ENCODE measurements around the gene RNF34.

RNF34 gene

DNA sequence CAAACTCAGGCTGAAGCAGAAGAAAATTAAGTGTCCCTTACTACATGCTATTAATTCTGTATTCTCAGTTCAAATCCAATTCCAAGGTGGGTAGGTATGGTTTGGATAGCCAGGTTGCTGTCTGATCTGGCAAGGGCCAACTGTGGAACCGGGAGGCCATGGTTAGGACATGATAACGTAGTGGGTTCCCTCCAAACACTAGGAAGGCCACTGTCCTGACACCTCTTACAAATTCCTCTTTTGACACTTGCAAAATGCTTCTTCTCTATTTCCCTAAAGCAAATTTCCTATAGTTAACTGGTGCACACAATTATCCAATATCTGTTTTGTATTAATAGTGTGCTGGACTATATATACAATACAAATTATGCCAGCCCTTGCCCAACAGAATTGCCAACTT lies 70.8 kb downstream of the RNF34 start:
- no peak overlapping the region for H3K4me3 ChIP-seq (replicated peaks in 1 of 2; ENCODE audit: low read depth in 2 of 2, low read length in 2 of 2)
- TF ChIP-seq, protein P1, sequence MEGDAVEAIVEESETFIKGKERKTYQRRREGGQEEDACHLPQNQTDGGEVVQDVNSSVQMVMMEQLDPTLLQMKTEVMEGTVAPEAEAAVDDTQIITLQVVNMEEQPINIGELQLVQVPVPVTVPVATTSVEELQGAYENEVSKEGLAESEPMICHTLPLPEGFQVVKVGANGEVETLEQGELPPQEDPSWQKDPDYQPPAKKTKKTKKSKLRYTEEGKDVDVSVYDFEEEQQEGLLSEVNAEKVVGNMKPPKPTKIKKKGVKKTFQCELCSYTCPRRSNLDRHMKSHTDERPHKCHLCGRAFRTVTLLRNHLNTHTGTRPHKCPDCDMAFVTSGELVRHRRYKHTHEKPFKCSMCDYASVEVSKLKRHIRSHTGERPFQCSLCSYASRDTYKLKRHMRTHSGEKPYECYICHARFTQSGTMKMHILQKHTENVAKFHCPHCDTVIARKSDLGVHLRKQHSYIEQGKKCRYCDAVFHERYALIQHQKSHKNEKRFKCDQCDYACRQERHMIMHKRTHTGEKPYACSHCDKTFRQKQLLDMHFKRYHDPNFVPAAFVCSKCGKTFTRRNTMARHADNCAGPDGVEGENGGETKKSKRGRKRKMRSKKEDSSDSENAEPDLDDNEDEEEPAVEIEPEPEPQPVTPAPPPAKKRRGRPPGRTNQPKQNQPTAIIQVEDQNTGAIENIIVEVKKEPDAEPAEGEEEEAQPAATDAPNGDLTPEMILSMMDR (IDR thresholded peaks at IDR 0.05; ENCODE audit: low read depth, low read length) = no peak
- DNase-seq (ENCODE audit: low read depth in 2 of 2) = no peak

DNA sequence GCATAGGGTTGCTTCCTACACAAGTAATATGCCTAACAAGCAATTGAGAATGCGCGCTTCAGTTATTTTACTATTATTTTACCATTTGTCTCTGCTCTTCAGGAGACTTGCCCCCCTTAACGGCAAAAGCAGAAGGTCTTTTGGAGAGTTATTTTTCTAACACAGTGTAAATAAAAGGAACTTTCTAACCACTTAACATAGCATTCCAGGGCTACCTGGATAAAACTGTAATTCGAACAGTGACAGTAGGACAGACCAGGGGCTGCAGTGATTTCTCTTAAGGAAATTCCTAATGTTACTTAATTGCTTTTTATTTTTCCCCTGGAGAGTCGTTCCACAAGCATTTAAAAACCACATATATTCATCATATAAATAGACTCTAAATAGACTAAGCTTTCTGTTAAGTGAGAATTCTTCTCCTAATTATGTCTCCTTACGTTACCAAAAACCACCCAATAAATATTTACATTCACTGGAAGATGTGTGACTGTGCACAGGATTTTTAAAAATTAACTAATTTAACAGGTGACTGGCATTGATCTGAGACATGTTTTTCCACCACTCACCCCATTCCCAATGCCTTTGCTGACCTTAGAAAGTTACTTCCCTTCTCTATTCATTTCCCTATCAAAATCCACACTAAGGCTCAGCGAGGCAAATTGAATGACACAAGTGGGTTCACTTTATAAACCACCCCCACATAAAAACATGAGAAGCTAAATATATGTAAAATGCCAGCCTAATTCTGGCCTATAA lies 72.4 kb downstream of the RNF34 start:
- TF ChIP-seq, protein P1 (IDR thresholded peaks at IDR 0.05; ENCODE audit: low read depth, low read length) = no peak
- DNase-seq (ENCODE audit: low read depth in 2 of 2) = no peak
- no peak overlapping the region for H3K4me3 ChIP-seq (replicated peaks in 1 of 2; ENCODE audit: low read depth in 2 of 2, low read length in 2 of 2)

Data from cardiac fibroblast (primary cell).